ENCODE results near the gene FRS2.

The FRS2 gene

GRCh38 chr12:69616025-69616424 is 145.8 kb downstream of the FRS2 start:
- in situ Hi-C loops (cut with HindIII; ENCODE audit: low sequenced_read_pairs), result no loop called here

DNA sequence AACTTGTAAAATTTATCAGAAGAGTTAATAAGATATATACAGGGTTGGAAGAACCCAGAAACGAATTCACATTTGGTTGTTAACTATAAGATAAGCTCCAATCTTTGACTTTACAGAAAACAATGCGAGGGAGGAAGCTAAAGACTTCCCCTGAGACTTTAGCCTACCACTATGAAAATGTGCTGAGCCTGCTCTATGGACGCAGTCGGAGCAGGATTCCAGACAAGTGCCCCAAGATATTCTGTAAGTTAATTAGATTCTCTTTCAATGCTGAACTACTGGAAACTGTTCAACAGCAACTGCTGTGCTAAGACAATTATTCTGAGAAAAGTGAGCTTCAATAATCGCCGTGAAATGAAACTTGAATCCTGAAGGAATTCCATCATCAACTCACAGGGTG is 148.9 kb downstream of the FRS2 start:
- in situ Hi-C loops (cut with HindIII; ENCODE audit: low sequenced_read_pairs), result no loop called here

DNA sequence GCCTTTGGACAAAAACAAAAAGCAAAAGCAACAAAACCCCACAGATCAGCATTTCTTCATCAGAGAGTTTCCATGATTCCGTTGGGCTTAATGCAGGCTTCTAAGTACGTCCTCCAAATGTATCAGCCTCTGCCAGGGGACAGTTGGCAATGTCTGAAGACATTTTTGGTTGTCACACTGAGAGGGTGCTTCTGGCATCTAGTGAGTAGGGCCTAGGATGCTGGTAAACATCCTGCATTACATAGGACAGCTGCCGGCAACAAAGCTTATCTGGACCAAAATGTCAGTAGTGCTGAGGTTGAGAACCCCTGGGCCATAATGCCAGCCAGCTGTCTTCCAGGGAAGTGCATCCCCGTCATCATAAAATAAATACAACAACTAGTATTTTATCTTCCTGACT is 149.9 kb downstream of the FRS2 start:
- in situ Hi-C loops (cut with HindIII; ENCODE audit: low sequenced_read_pairs), result no loop called here

DNA sequence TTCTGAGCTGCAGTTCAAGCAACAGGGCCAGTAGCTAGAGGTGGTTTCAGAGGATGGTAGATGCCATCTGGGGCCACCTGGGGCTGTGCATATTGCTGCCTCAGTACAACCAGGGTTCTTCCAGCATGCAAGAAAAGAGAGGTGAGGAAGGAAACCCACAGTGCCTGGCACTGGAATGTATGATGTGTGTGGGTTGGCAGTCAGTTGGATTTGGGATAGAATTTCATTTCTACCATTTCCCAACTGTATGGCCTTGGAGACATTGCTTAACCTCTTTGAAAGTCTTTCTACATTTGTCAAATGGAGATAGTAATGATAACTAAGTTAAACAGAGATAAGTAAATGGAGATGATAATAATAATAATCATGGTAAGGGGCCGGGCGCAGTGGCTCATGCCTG is 150.7 kb downstream of the FRS2 start:
- in situ Hi-C loops (cut with HindIII; ENCODE audit: low sequenced_read_pairs), result no loop called here

DNA sequence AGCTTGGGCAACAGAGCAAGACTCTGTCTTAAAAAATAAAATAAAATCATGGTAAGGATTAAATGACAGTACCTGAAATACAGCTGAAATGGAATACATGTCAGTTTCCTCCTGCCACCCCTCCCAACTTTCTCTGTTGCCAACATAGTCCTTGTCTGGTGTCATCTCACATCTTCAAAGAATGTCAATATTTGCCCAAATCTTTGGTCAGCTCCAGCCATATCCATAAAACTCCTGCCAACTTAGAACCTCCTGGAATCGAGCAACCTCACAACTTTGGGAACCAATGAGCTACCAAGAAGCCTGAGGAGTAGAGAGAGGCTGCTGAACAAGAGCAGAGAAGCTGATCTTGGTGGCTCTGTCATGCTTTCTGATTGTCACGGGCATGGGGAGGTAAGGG is 151.4 kb downstream of the FRS2 start:
- in situ Hi-C loops (cut with HindIII; ENCODE audit: low sequenced_read_pairs), result no loop called here

DNA sequence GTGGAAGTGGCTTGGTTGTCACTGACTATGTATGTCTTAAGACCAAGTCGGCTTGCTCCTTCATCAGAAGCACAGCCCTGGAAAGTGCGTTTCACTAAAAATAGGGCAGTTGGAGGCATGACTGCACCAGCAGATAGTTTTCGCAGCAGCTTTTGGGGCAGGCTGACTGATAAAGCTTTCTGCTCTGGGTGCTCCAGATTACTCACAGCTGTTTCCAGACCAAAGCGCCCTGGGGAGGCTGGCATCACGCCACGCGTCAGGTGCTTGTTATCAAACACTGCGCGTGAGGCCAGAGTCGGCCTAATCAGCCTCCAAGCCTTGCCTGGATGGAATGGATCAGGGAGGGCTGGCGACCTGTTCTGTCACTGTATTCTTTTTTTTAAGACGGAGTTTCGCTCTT is 153.8 kb downstream of the FRS2 start:
- in situ Hi-C loops (cut with HindIII; ENCODE audit: low sequenced_read_pairs), result no loop called here

DNA sequence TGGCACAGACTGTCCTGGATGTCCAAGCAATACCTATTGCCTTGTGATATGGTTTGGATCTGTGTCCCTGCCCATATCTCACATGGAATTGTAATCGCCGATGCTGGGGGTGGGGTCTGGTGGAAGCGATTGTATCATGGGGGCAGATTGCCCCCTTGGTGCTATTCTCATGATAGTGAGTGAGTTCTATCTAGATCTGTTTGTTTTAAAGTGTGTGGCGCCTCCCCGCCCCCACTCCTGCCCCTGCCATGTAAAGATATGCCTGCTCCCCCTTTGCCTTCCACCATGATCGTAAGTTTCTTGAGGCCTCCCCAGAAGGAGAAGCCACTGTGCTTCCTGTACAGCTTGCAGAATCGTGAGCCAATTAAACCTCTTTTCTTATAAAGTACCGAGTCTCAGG is 157.3 kb downstream of the FRS2 start:
- in situ Hi-C loops (cut with HindIII; ENCODE audit: low sequenced_read_pairs), result no loop called here

Measured in endothelial cell of hepatic sinusoid (primary cell).